Gastroesophageal sphincter (tissue), 4 donors: ENCODE measurements around the gene PLCB1. TPM values are rescaled to one million over a fixed set of nuclear protein-coding genes. Genes with fewer than 3 reads are reported as not detected.

Experiments
- ATAC-seq: fragments of 150-250 bp; one replicate; pipeline ENCODE4 v1.9.1; 2016; ENCODE audit warnings: mild to moderate bottlenecking, moderate library complexity
- H3K27ac ChIP-seq, 4 donors: fragments of 200-600 bp; sonication (generic) in 3 of 4; 1 replicate in 3 of 4; 2 replicates in 1 of 4; pipeline ENCODE4 v1.5.1; 2016 to 2019
- H3K27me3 ChIP-seq: fragments of 200-600 bp; sonication (generic); one replicate; pipeline ENCODE4 v1.5.1; 2019
- H3K36me3 ChIP-seq, 2 donors: fragments of 200-600 bp; sonication (generic); one replicate each; pipeline ENCODE4 v1.5.1; 2019; ENCODE audit warnings: control low read depth in 1 of 2
- H3K4me1 ChIP-seq, 3 donors: fragments of 200-600 bp; sonication (generic); 1 replicate in 2 of 3; 2 replicates in 1 of 3; pipeline ENCODE4 v1.5.1; 2016 to 2019; ENCODE audit warnings: control low read depth in 2 of 3
- H3K4me3 ChIP-seq, 2 donors: fragments of 200-600 bp; sonication (generic); one replicate each; pipeline ENCODE4 v1.5.1; 2019; ENCODE audit warnings: mild to moderate bottlenecking in 1 of 2, moderate library complexity in 1 of 2
- H3K9me3 ChIP-seq, 3 donors: fragments of 200-600 bp; sonication (generic); one replicate each; pipeline ENCODE4 v1.5.1; 2017 to 2019; ENCODE audit warnings: control low read depth in 2 of 3
- CTCF ChIP-seq, 4 experiments: fragments of 200-600 bp in 2 of 4; fragments of 450-650 bp in 2 of 4; sonication (generic) in 1 of 4; IDR thresholded peaks; one replicate each; pipeline ENCODE4 v1.5.1; 2017 to 2019; ENCODE audit warnings: antibody characterized with exemption in 4 of 4, mild to moderate bottlenecking in 2 of 4, moderate library complexity in 2 of 4
- EP300 ChIP-seq: sonication (generic); formaldehyde crosslinking; IDR thresholded peaks from one replicate; pipeline ENCODE4 v1.6.1; 2017; ENCODE audit warnings: antibody characterized with exemption, mild to moderate bottlenecking
- POLR2A ChIP-seq, 2 donors: fragments of 450-650 bp; IDR thresholded peaks; one replicate each; pipeline ENCODE4 v1.6.1; 2017; ENCODE audit warnings: antibody characterized with exemption in 2 of 2, mild to moderate bottlenecking in 2 of 2, moderate library complexity in 1 of 2
- POLR2AphosphoS5 ChIP-seq: sonication (generic); formaldehyde crosslinking; IDR thresholded peaks from one replicate; pipeline ENCODE4 v1.6.1; 2017; ENCODE audit warnings: antibody characterized with exemption
- WGBS, 2 donors: methylation state at CpG; one replicate each; pipeline ENCODE4 v1.1.5; 2018; ENCODE audit warnings: low coverage in 1 of 2; 5-methylcytosine and 5-hydroxymethylcytosine counted together
- total RNA-seq, 4 donors: library from RNA; depleted of rRNA; stranded (reverse); fragments of >200 nt; gene quantifications; one replicate each; pipeline ENCODE4 v1.1.0, GENCODE V29; 2016

PLCB1 gene
- total RNA-seq, 4 donors from 2014 or later = 60.8 to 104 (median 69.0) TPM

- 100% methylated on average over 1 of the region's 1 CpG for WGBS, 2 donors
- TF ChIP-seq POLR2A (IDR thresholded peaks at IDR 0.05) = no peak
- no peak for TF ChIP-seq EP300
- TF ChIP-seq CTCF (IDR thresholded peaks at IDR 0.05) = no peak
- no peak for TF ChIP-seq POLR2AphosphoS5
- Histone ChIP-seq H3K4me3 (no peak overlapping the region), H3K36me3 (no peaks in the 10 kb centered on the region), H3K27me3 (no peaks in the 10 kb centered on the region), H3K4me1 (peaks cover 0 to 29% (median 4%) of the 10 kb centered on the region in 3 donors), H3K9me3 (no peaks in the 10 kb centered on the region), H3K27ac (no peak overlapping the region)
- ATAC-seq = no peak
These were observed 270.7 kb downstream of the PLCB1 start for GRCh38 chr20:8402798-8403197.

- Histone ChIP-seq H3K27me3 (no peaks in the 10 kb centered on the region), H3K9me3 (no peaks in the 10 kb centered on the region), H3K4me3 (no peak overlapping the region), H3K4me1 (peaks cover 0 to 29% (median under 1%) of the 10 kb centered on the region in 3 donors), H3K27ac (no peak overlapping the region), H3K36me3 (no peaks in the 10 kb centered on the region)
- ATAC-seq = peak; percentile 36
- TF ChIP-seq CTCF (IDR thresholded peaks at IDR 0.05) (no peak), POLR2A (IDR thresholded peaks at IDR 0.05) (no peak), POLR2AphosphoS5 (no peak), EP300 (no peak)
- WGBS, 2 donors = 69 to 77% methylated on average over 5 to 6 of the region's 6 CpGs
These were observed 273.0 kb downstream of the PLCB1 start for GRCh38 chr20:8404912-8405635.

DNA sequence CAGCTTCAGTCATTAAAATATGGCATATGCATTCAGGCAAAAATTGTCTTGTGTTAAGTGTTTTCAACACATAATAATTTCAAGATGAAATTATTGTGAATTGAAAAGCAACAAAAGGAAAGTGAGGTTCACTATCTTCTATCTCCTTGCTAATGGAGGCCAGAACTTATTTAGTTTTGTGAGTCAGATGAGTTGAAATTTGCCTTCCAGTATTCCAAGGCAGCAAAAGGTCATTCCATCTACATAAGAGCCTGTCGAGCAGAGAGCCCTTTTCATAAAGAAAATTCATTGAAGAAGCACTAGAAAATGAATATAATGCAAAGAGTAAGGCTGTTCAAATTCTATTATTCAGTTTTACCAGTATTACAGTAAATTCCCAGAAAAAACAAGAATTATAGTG lies 274.3 kb downstream of the PLCB1 start:
- Histone ChIP-seq H3K27me3 (no peaks in the 10 kb centered on the region), H3K4me1 (peaks cover 0 to 25% (median 0%) of the 10 kb centered on the region in 3 donors), H3K4me3 (no peak overlapping the region), H3K36me3 (no peaks in the 10 kb centered on the region), H3K9me3 (no peaks in the 10 kb centered on the region), H3K27ac (no peak overlapping the region)
- WGBS, 2 donors = 45 to 50% methylated on average over 1 of the region's 1 CpG
- no peak for ATAC-seq
- TF ChIP-seq CTCF (IDR thresholded peaks at IDR 0.05) (no peak), POLR2A (IDR thresholded peaks at IDR 0.05) (no peak), POLR2AphosphoS5 (no peak), EP300 (no peak)

- H3K4me3 ChIP-seq = no peak overlapping the region
- no peak for ATAC-seq
- WGBS, 2 donors = 75 to 81% methylated on average over 4 of the region's 4 CpGs
- no peak for TF ChIP-seq EP300
- TF ChIP-seq POLR2AphosphoS5 = no peak
- TF ChIP-seq POLR2A (IDR thresholded peaks at IDR 0.05) = no peak
- no peak for TF ChIP-seq CTCF (IDR thresholded peaks at IDR 0.05)
- H3K4me1 ChIP-seq = peaks cover 0 to 20% (median 0%) of the 10 kb centered on the region in 3 donors
- H3K27me3 ChIP-seq = no peaks in the 10 kb centered on the region
- no peak overlapping the region for H3K27ac ChIP-seq
- H3K9me3 ChIP-seq = no peaks in the 10 kb centered on the region
- H3K36me3 ChIP-seq = no peaks in the 10 kb centered on the region
These were observed 276.7 kb downstream of the PLCB1 start for GRCh38 chr20:8408587-8409307.
